Gastrocnemius medialis (tissue), 4 donors: ENCODE data around the gene ERCC4.

Experiments
- CTCF ChIP-seq, 5 experiments: fragments of 450-650 bp in 3 of 5; fragments of 200-600 bp in 2 of 5; sonication (generic) in 2 of 5; IDR thresholded peaks in 4 of 5; conservative IDR thresholded peaks in 1 of 5; 1 replicate in 4 of 5; 2 replicates in 1 of 5; pipeline ENCODE4 v1.5.1; 2016 to 2019; ENCODE audit warnings: antibody characterized with exemption in 5 of 5, mild to moderate bottlenecking in 3 of 5, moderate library complexity in 3 of 5
- POLR2A ChIP-seq, 2 donors: fragments of 450-650 bp; IDR thresholded peaks; one replicate each; pipeline ENCODE4 v1.6.1; 2017; ENCODE audit warnings: antibody characterized with exemption in 2 of 2, mild to moderate bottlenecking in 2 of 2, moderate library complexity in 2 of 2

GRCh38 chr16:13911306-13911705 lies 8.6 kb upstream of the ERCC4 start:
- TF ChIP-seq POLR2A (IDR thresholded peaks at IDR 0.05) (no peak), CTCF (IDR thresholded peaks at IDR 0.05 in 4 of 5, conservative IDR thresholded peaks at IDR 0.05 in 1 of 5) (no peak)
